H9 (cell line): ENCODE measurements around the gene STIL. TPM values are rescaled to one million over a fixed set of nuclear protein-coding genes. Genes with fewer than 3 reads are reported as not detected.

Experiments
- DNase-seq: peaks from one replicate; pipeline ENCODE4 v3.0.0-alpha.2; 2017
- H2AFZ ChIP-seq: one replicate; pipeline ENCODE4 v1.6.1; 2013; ENCODE audit warnings: mild to moderate bottlenecking, low read length, control low read depth, moderate library complexity
- H2AK5ac ChIP-seq: 2 replicates; pipeline ENCODE4 v1.6.1; 2013; ENCODE audit warnings: low read length, control low read depth, mixed read lengths; ENCODE audit not compliant: insufficient read length
- H2BK120ac ChIP-seq: one replicate; pipeline ENCODE4 v1.6.1; 2013; ENCODE audit warnings: low read depth, mild to moderate bottlenecking, low read length, control low read depth, inconsistent platforms; ENCODE audit not compliant: poor library complexity, severe bottlenecking
- H2BK12ac ChIP-seq: 2 replicates; pipeline ENCODE4 v1.6.1; 2013; ENCODE audit warnings: low read length, control low read depth, mixed read lengths, low read depth; ENCODE audit not compliant: insufficient read length
- H2BK15ac ChIP-seq: 2 replicates; pipeline ENCODE4 v1.6.1; 2013; ENCODE audit warnings: low read depth, low read length, control low read depth
- H2BK20ac ChIP-seq: one replicate; pipeline ENCODE4 v1.6.1; 2013; ENCODE audit warnings: low read depth, mild to moderate bottlenecking, low read length, control low read depth, inconsistent platforms; ENCODE audit not compliant: poor library complexity, severe bottlenecking
- H2BK5ac ChIP-seq: 2 replicates; pipeline ENCODE4 v1.6.1; 2013; ENCODE audit warnings: low read length, control low read depth, mixed read lengths; ENCODE audit not compliant: insufficient read length
- H3K14ac ChIP-seq: 2 replicates; pipeline ENCODE4 v1.6.1; 2013; ENCODE audit warnings: low read length, control low read depth; ENCODE audit not compliant: insufficient read depth
- H3K18ac ChIP-seq: 2 replicates; pipeline ENCODE4 v1.6.1; 2013; ENCODE audit warnings: low read depth, mild to moderate bottlenecking, mixed read lengths, low read length, control low read depth; ENCODE audit not compliant: insufficient read length
- H3K23ac ChIP-seq: 2 replicates; pipeline ENCODE4 v1.6.1; 2013; ENCODE audit warnings: low read length, control low read depth, mixed read lengths, low read depth; ENCODE audit not compliant: insufficient read length
- H3K23me2 ChIP-seq: 2 replicates; pipeline ENCODE4 v1.6.1; 2013; ENCODE audit warnings: low read depth, mild to moderate bottlenecking, mixed read lengths, low read length, control low read depth; ENCODE audit not compliant: insufficient read length, poor library complexity, severe bottlenecking
- H3K27ac ChIP-seq: 2 replicates; pipeline ENCODE4 v1.5.1; 2013; ENCODE audit warnings: low read length, control low read depth, mixed read lengths, low read depth; ENCODE audit not compliant: insufficient read length
- H3K27me3 ChIP-seq: 2 replicates; pipeline ENCODE4 v1.6.1; 2013; ENCODE audit warnings: low read length, control low read depth, inconsistent platforms; ENCODE audit not compliant: insufficient read depth
- H3K4ac ChIP-seq: 2 replicates; pipeline ENCODE4 v1.6.1; 2013; ENCODE audit warnings: low read depth, mild to moderate bottlenecking, control low read depth, inconsistent platforms, low read length, moderate library complexity
- H3K4me1 ChIP-seq: 2 replicates; pipeline ENCODE4 v1.6.1; 2013; ENCODE audit warnings: low read length, control low read depth, inconsistent platforms; ENCODE audit not compliant: insufficient read depth
- H3K4me2 ChIP-seq: 2 replicates; pipeline ENCODE4 v1.6.1; 2013; ENCODE audit warnings: low read length, control low read depth, mixed read lengths; ENCODE audit not compliant: insufficient read length, insufficient read depth
- H3K56ac ChIP-seq: 2 replicates; pipeline ENCODE4 v1.6.1; 2013; ENCODE audit warnings: low read depth, mild to moderate bottlenecking, mixed read lengths, low read length, control low read depth; ENCODE audit not compliant: insufficient read length
- H3K79me1 ChIP-seq: 2 replicates; pipeline ENCODE4 v1.6.1; 2013; ENCODE audit warnings: low read depth, mild to moderate bottlenecking, moderate library complexity, low read length, control low read depth, inconsistent platforms; ENCODE audit not compliant: insufficient read depth, poor library complexity, severe bottlenecking
- H3K79me2 ChIP-seq: 2 replicates; pipeline ENCODE4 v1.6.1; 2013; ENCODE audit warnings: low read length, control low read depth, inconsistent platforms; ENCODE audit not compliant: insufficient read depth
- H3K9ac ChIP-seq: 2 replicates; pipeline ENCODE4 v1.6.1; 2013; ENCODE audit warnings: low read length, control low read depth, mixed read lengths; ENCODE audit not compliant: insufficient read length; ENCODE audit errors: extremely low read depth
- H3K9me3 ChIP-seq: one replicate; pipeline ENCODE4 v1.6.1; 2013; ENCODE audit warnings: low read depth, low read length, inconsistent platforms; ENCODE audit not compliant: control insufficient read depth
- H3T11ph ChIP-seq: one replicate; pipeline ENCODE4 v1.6.1; 2013; ENCODE audit warnings: mild to moderate bottlenecking, low read length, control low read depth, inconsistent platforms
- H4K20me1 ChIP-seq: one replicate; pipeline ENCODE4 v1.6.1; 2013; ENCODE audit not compliant: control insufficient read depth, insufficient read length, insufficient read depth
- H4K5ac ChIP-seq: 2 replicates; pipeline ENCODE4 v1.6.1; 2013; ENCODE audit warnings: low read depth, mild to moderate bottlenecking, mixed read lengths, low read length, control low read depth; ENCODE audit not compliant: insufficient read length
- H4K8ac ChIP-seq: replicated peaks from 2 replicates; pipeline ENCODE4 v1.6.1; 2013; ENCODE audit warnings: low read length, control low read depth, mixed read lengths, low read depth; ENCODE audit not compliant: insufficient read length
- H4K91ac ChIP-seq: 2 replicates; pipeline ENCODE4 v1.6.1; 2013; ENCODE audit warnings: low read depth, mild to moderate bottlenecking, moderate library complexity, mixed read lengths, low read length, control low read depth; ENCODE audit not compliant: insufficient read length
- H3K27ac Mint-ChIP-seq, 3 experiments: 2 replicates in 2 of 3; 3 replicates in 1 of 3; pipeline ENCODE4 v1.8.0; 2020 to 2021; ENCODE audit warnings: mixed read lengths in 3 of 3, mild to moderate bottlenecking in 1 of 3, moderate library complexity in 1 of 3
- H3K27me3 Mint-ChIP-seq: 2 replicates; pipeline ENCODE4 v1.8.0; 2021; ENCODE audit warnings: low read depth, mild to moderate bottlenecking, moderate library complexity, mixed read lengths
- H3K36me3 Mint-ChIP-seq, 3 experiments: 2 replicates in 2 of 3; 3 replicates in 1 of 3; pipeline ENCODE4 v1.8.0; 2020 to 2021; ENCODE audit warnings: low read depth in 3 of 3, mixed read lengths in 3 of 3; ENCODE audit not compliant: insufficient read depth in 1 of 3
- H3K4me1 Mint-ChIP-seq, 2 experiments: 2 replicates each; pipeline ENCODE4 v1.8.0; 2020; ENCODE audit warnings: mixed read lengths in 2 of 2
- H3K4me3 Mint-ChIP-seq, 2 experiments: 2 replicates in 1 of 2; 3 replicates in 1 of 2; pipeline ENCODE4 v1.8.0; 2020 to 2021; ENCODE audit warnings: mild to moderate bottlenecking in 2 of 2, mixed read lengths in 2 of 2, moderate library complexity in 1 of 2
- H3K9me3 Mint-ChIP-seq, 2 experiments: 2 replicates in 1 of 2; 3 replicates in 1 of 2; pipeline ENCODE4 v1.8.0; 2020; ENCODE audit warnings: mild to moderate bottlenecking in 2 of 2, mixed read lengths in 2 of 2, moderate library complexity in 1 of 2
- WGBS: extraction: QIAGEN DNeasy Blood & Tissue Kit; methylation state at CpG from one replicate; pipeline ENCODE4 v1.1.7; 2013; ENCODE audit warnings: missing lambda C conversion rate, low lambda C conversion rate, mixed read lengths; ENCODE audit not compliant: insufficient read length; ENCODE audit errors: extremely low coverage; 5-methylcytosine and 5-hydroxymethylcytosine counted together
- total RNA-seq: library from RNA; stranded (reverse); gene quantifications from 2 replicates; pipeline ENCODE4 v1.2.1, GENCODE V29; 2021
- TF ChIP-seq, protein P1 (sequence below): fragments of 200-600 bp; sonication (generic); conservative IDR thresholded peaks from 3 replicates; pipeline ENCODE4 v1.8.0; 2021; ENCODE audit warnings: antibody characterized with exemption, mild to moderate bottlenecking

Gene STIL
- total RNA-seq, 1 experiment from 2014 or later = 26.6 TPM

DNA sequence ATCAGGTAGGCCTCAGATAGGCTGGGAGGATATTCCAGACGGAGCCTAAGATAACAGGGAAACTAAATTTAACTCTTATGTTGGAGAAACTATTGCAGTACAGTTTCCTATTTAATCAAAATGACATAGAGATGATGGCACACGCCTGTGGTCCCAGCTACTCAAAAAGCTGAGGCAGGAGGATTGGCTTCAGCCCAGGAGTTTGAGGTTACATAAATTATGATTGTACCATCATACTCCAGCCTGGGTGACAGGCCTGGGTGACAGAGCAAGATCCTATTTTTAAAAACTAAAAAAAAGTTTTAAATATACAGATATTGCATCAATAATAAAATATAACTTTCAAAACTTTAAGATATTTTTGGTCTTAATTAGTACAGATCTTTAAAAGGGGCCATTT lies 56.7 kb downstream of the STIL start:
- Histone ChIP-seq H4K91ac (no peak overlapping the region), H3K4ac (no peak overlapping the region), H3K18ac (no peak overlapping the region), H3K79me2 (no peaks in the 10 kb centered on the region), H3K23ac (no peak overlapping the region), H4K5ac (no peak overlapping the region), H2AK5ac (no peak overlapping the region), H2BK15ac (no peak overlapping the region), H2AFZ (no peak overlapping the region), H3K27me3 (no peaks in the 10 kb centered on the region), H3K14ac (no peak overlapping the region), H2BK12ac (no peak overlapping the region), H3K4me1 (no peaks in the 10 kb centered on the region), H3K56ac (no peak overlapping the region), H2BK20ac (no peak overlapping the region), H3K27ac (no peak overlapping the region), H3K4me2 (no peak overlapping the region), H3T11ph (no peak overlapping the region), H3K9ac (no peak overlapping the region), H3K79me1 (no peaks in the 10 kb centered on the region), H3K23me2 (no peaks in the 10 kb centered on the region), H2BK120ac (no peak overlapping the region), H4K8ac (no peak overlapping the region), H2BK5ac (no peak overlapping the region), H3K9me3 (no peaks in the 10 kb centered on the region), H4K20me1 (no peaks in the 10 kb centered on the region)
- no CpG with 5 or more reads among the region's 2 CpGs for WGBS
- DNase-seq = no peak
- TF ChIP-seq, protein P1, sequence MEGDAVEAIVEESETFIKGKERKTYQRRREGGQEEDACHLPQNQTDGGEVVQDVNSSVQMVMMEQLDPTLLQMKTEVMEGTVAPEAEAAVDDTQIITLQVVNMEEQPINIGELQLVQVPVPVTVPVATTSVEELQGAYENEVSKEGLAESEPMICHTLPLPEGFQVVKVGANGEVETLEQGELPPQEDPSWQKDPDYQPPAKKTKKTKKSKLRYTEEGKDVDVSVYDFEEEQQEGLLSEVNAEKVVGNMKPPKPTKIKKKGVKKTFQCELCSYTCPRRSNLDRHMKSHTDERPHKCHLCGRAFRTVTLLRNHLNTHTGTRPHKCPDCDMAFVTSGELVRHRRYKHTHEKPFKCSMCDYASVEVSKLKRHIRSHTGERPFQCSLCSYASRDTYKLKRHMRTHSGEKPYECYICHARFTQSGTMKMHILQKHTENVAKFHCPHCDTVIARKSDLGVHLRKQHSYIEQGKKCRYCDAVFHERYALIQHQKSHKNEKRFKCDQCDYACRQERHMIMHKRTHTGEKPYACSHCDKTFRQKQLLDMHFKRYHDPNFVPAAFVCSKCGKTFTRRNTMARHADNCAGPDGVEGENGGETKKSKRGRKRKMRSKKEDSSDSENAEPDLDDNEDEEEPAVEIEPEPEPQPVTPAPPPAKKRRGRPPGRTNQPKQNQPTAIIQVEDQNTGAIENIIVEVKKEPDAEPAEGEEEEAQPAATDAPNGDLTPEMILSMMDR = no peak
- Mint-ChIP-seq H3K4me1 (no peaks in the 10 kb centered on the region), H3K27me3 (no peaks in the 10 kb centered on the region), H3K9me3 (no peaks in the 10 kb centered on the region), H3K27ac (no peak overlapping the region), H3K36me3 (peaks cover 11 to 55% (median 29%) of the 10 kb centered on the region in 3 experiments), H3K4me3 (no peak overlapping the region)
